ENCODE results near the gene IQSEC1.

DNA sequence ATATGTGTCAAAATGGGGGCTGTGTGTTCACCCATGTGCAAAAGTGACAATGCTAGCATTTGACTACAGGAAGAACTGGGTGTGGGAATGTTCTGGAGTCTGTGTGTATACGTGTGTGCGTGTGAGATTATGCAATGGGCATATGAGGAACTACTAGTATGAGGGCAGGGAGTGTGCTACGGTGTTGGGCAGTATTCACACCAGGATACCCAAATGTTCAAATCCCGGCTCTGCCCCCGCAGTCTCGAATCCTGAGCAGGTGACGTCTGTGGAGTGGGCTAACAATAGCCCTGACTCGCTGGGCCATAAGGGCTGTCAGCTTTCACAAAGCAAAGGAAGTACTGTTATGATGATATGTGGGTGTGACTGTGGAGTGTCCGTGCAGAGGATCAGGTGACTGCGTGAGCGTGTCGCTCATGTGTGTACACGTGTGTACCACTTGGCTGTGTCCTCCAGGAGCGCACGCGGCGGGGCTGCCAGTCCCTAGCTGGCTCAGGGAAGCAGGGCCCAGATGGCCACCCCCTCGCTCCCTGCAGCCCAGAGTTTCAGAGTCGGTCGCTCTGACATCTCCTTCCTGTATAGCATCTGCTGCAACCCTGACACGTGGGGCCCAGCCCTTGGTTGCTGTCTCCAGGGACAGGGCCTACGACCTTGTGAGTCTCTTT is 27.2 kb downstream of the IQSEC1 start:
- TF ChIP-seq, protein P1, sequence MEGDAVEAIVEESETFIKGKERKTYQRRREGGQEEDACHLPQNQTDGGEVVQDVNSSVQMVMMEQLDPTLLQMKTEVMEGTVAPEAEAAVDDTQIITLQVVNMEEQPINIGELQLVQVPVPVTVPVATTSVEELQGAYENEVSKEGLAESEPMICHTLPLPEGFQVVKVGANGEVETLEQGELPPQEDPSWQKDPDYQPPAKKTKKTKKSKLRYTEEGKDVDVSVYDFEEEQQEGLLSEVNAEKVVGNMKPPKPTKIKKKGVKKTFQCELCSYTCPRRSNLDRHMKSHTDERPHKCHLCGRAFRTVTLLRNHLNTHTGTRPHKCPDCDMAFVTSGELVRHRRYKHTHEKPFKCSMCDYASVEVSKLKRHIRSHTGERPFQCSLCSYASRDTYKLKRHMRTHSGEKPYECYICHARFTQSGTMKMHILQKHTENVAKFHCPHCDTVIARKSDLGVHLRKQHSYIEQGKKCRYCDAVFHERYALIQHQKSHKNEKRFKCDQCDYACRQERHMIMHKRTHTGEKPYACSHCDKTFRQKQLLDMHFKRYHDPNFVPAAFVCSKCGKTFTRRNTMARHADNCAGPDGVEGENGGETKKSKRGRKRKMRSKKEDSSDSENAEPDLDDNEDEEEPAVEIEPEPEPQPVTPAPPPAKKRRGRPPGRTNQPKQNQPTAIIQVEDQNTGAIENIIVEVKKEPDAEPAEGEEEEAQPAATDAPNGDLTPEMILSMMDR (IDR thresholded peaks at IDR 0.05; ENCODE audit: extremely low read depth in 1 of 2, insufficient read depth in 1 of 2, low read depth in 1 of 2, low read length in 2 of 2) = no peak
- TF ChIP-seq POLR2A (IDR thresholded peaks at IDR 0.05; ENCODE audit: low read depth, low read length) (no peak), EZH2 (IDR thresholded peaks at IDR 0.05; ENCODE audit: borderline replicate concordance, low read depth, low read length, severe bottlenecking) (no peak), POLR2AphosphoS5 (IDR thresholded peaks at IDR 0.05; ENCODE audit: insufficient read depth, low read depth, low read length) (no peak), JUN (IDR thresholded peaks at IDR 0.05; ENCODE audit: borderline replicate concordance, insufficient read depth, insufficient read length, low read depth) (no peak)
- TF ChIP-seq, protein P2, sequence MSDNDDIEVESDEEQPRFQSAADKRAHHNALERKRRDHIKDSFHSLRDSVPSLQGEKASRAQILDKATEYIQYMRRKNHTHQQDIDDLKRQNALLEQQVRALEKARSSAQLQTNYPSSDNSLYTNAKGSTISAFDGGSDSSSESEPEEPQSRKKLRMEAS (IDR thresholded peaks at IDR 0.05; ENCODE audit: insufficient read depth, insufficient read length) = no peak
